Heart left ventricle (tissue), 11 donors: ENCODE measurements around the gene TERC. TPM values are rescaled to one million over a fixed set of nuclear protein-coding genes. Genes with fewer than 3 reads are reported as not detected.

Experiments
- polyA plus RNA-seq, 2 donors: library from polyadenylated mRNA; stranded (reverse); fragments of 200-250 nt; gene quantifications; one replicate each; pipeline ENCODE4 v1.2.3, GENCODE V29; 2013
- total RNA-seq, 9 donors: library from RNA; depleted of rRNA in 2 of 9; stranded (reverse); fragments of >200 nt in 2 of 9; fragmentation: NEBNext Ultra II Directional in 3 of 9; extraction: Animal tissue kit (Norgen Biotek cat#: 25700) in 3 of 9; gene quantifications; one replicate each; pipeline versions ENCODE4 v1.1.0 to v1.2.4, GENCODE V29; 2016 to 2023
- donor health status: ischemic (EF 13 %, LVEDD 7.1; RV severe dilation, severe dysfunction).
- donor health status: healthy with polysubstance abuse.
- donor health status: DM: no; HTN: yes; CAD: no.
- donor health status: DM: no; HTN: no; CAD: no.
- donor health status: ischemic (EF 25% LVEDD 5.7; RV mildly dilated, moderate dysfunction).
- donor health status: healthy.
- donor health status: DM: yes; HTN: yes; CAD: no.
- donor health status: PGD.
- donor health status: nonischemic (EF 23%, LVEDD 6.1; RV moderate dilation, normal function).

TERC gene
- total and polyA plus RNA-seq, 11 donors: 1.0 to 60.8 (median 3.1) TPM; not detected in 4

Other genes starting within 250 kb of the TERC start
- gene MECOM, start 101.3 kb downstream of the TERC start, total RNA-seq: 10 to 100 TPM; 11.2 to 22.4 (median 17.1) TPM
- gene MECOM, start 101.3 kb downstream of the TERC start, polyA plus RNA-seq: 1 to 10 TPM; 5.8 to 9.2 TPM
- gene ACTRT3, start 4.5 kb upstream of the TERC start, total RNA-seq: 1 to 10 TPM in 2 of 9 donors, under 1 TPM in 7; 0.18 to 1.3 (median 0.54) TPM
- gene ACTRT3, start 4.5 kb upstream of the TERC start, polyA plus RNA-seq: under 1 TPM; 0.27 to 0.68 TPM
- gene MYNN, start 8.3 kb upstream of the TERC start, total RNA-seq: 10 to 100 TPM in 7 of 9 donors, 1 to 10 TPM in 2; 8.8 to 14.1 (median 10.5) TPM
- 1 to 10 TPM; 5.0 to 9.9 TPM for gene MYNN, start 8.3 kb upstream of the TERC start, polyA plus RNA-seq
- gene LRRIQ4, start 47.8 kb upstream of the TERC start, total RNA-seq: not detected
- gene LRRIQ4, start 47.8 kb upstream of the TERC start, polyA plus RNA-seq: not detected
- gene LRRC34, start 47.8 kb upstream of the TERC start, total RNA-seq: 1 to 10 TPM in 6 of 9 donors, under 1 TPM in 2, not detected in 1; 0.60 to 2.4 (median 1.6) TPM
- gene LRRC34, start 47.8 kb upstream of the TERC start, polyA plus RNA-seq: under 1 TPM; 0.91 to 0.93 TPM
- gene LRRC31, start 104.9 kb upstream of the TERC start, total RNA-seq: under 1 TPM in 1 of 9 donors, not detected in 8; 0.12 TPM
- gene LRRC31, start 104.9 kb upstream of the TERC start, polyA plus RNA-seq: not detected
- not detected for gene SAMD7, start 146.5 kb upstream of the TERC start, total RNA-seq
- gene SAMD7, start 146.5 kb upstream of the TERC start, polyA plus RNA-seq: not detected
- 100 to 1,000 TPM in 1 of 9 donors, 10 to 100 TPM in 8; 29.5 to 104 (median 75.2) TPM for gene SEC62, start 201.7 kb upstream of the TERC start, total RNA-seq
- 10 to 100 TPM; 42.1 to 53.2 TPM for gene SEC62, start 201.7 kb upstream of the TERC start, polyA plus RNA-seq